Measurements from ENCODE around the gene PCDH20.
"Not testable (repeated sequence)": the region's sequence is repeated elsewhere in the genome, so short reads cannot be mapped to it uniquely, and the experiment has no call there.

Gene PCDH20

GRCh38 chr13:61406275-61406674, 9.4 kb downstream of the PCDH20 start:
- H3K27me3 ChIP-seq (ENCODE audit: insufficient read depth, insufficient read length): no peaks in the 10 kb centered on the region
- DNase-seq (ENCODE audit: low read depth, low spot score): no peak
- no peak overlapping the region for H3K9ac ChIP-seq (ENCODE audit: insufficient read length, low read depth)
- TF ChIP-seq SUZ12 (IDR thresholded peaks at IDR 0.05; ENCODE audit: extremely low read depth, insufficient read depth, insufficient read length): no peak
- TF ChIP-seq YY1 (IDR thresholded peaks at IDR 0.05; ENCODE audit: insufficient read depth, insufficient read length): no peak
- TF ChIP-seq ZNF274 (IDR thresholded peaks at IDR 0.05; ENCODE audit: low read depth, low read length): no peak
- H3K36me3 ChIP-seq (ENCODE audit: insufficient read depth, insufficient read length, low read length): no peaks in the 10 kb centered on the region
- no peaks in the 10 kb centered on the region for H3K4me1 ChIP-seq (ENCODE audit: insufficient read depth, insufficient read length)
- no peaks in the 10 kb centered on the region for H3K9me3 ChIP-seq (ENCODE audit: insufficient read depth, low read length)
- no peak overlapping the region for H3K4me3 ChIP-seq (ENCODE audit: insufficient read length, low read depth)

- Histone ChIP-seq H3K4me1 (ENCODE audit: insufficient read depth, insufficient read length) (no peaks in the 10 kb centered on the region), H3K4me3 (ENCODE audit: insufficient read length, low read depth) (no peak overlapping the region), H3K9me3 (ENCODE audit: insufficient read depth, low read length) (no peaks in the 10 kb centered on the region), H3K27me3 (ENCODE audit: insufficient read depth, insufficient read length) (no peaks in the 10 kb centered on the region), H3K36me3 (ENCODE audit: insufficient read depth, insufficient read length, low read length) (no peaks in the 10 kb centered on the region), H3K9ac (ENCODE audit: insufficient read length, low read depth) (no peak overlapping the region)
- no peak for DNase-seq (ENCODE audit: low read depth, low spot score)
- TF ChIP-seq SUZ12 (IDR thresholded peaks at IDR 0.05; ENCODE audit: extremely low read depth, insufficient read depth, insufficient read length): no peak
- TF ChIP-seq ZNF274 (IDR thresholded peaks at IDR 0.05; ENCODE audit: low read depth, low read length): no peak
- TF ChIP-seq YY1 (IDR thresholded peaks at IDR 0.05; ENCODE audit: insufficient read depth, insufficient read length): no peak
Observed at GRCh38 chr13:61396121-61396520, 19.5 kb downstream of the PCDH20 start.

- H3K9me3 ChIP-seq (ENCODE audit: insufficient read depth, low read length): no peaks in the 10 kb centered on the region
- H3K36me3 ChIP-seq (ENCODE audit: insufficient read depth, insufficient read length, low read length): no peaks in the 10 kb centered on the region
- H3K27me3 ChIP-seq (ENCODE audit: insufficient read depth, insufficient read length): no peaks in the 10 kb centered on the region
- no peaks in the 10 kb centered on the region for H3K4me1 ChIP-seq (ENCODE audit: insufficient read depth, insufficient read length)
- H3K9ac ChIP-seq (ENCODE audit: insufficient read length, low read depth): no peak overlapping the region
- no peak for DNase-seq (ENCODE audit: low read depth, low spot score)
- H3K4me3 ChIP-seq (ENCODE audit: insufficient read length, low read depth): no peak overlapping the region
- TF ChIP-seq SUZ12 (IDR thresholded peaks at IDR 0.05; ENCODE audit: extremely low read depth, insufficient read depth, insufficient read length): no peak
- TF ChIP-seq YY1 (IDR thresholded peaks at IDR 0.05; ENCODE audit: insufficient read depth, insufficient read length): no peak
- no peak for TF ChIP-seq ZNF274 (IDR thresholded peaks at IDR 0.05; ENCODE audit: low read depth, low read length)
Observed at GRCh38 chr13:61391426-61391825, 24.2 kb downstream of the PCDH20 start.

GRCh38 chr13:61387694-61388093, 28.0 kb downstream of the PCDH20 start:
- Histone ChIP-seq H3K36me3 (ENCODE audit: insufficient read depth, insufficient read length, low read length) (no peaks in the 10 kb centered on the region), H3K4me1 (ENCODE audit: insufficient read depth, insufficient read length) (no peaks in the 10 kb centered on the region), H3K27me3 (ENCODE audit: insufficient read depth, insufficient read length) (no peaks in the 10 kb centered on the region), H3K9ac (ENCODE audit: insufficient read length, low read depth) (no peak overlapping the region), H3K9me3 (ENCODE audit: insufficient read depth, low read length) (no peaks in the 10 kb centered on the region), H3K4me3 (ENCODE audit: insufficient read length, low read depth) (no peak overlapping the region)
- TF ChIP-seq SUZ12 (IDR thresholded peaks at IDR 0.05; ENCODE audit: extremely low read depth, insufficient read depth, insufficient read length): no peak
- no peak for DNase-seq (ENCODE audit: low read depth, low spot score)

- TF ChIP-seq ZNF274 (IDR thresholded peaks at IDR 0.05; ENCODE audit: low read depth, low read length): no peak
- no peak for TF ChIP-seq SUZ12 (IDR thresholded peaks at IDR 0.05; ENCODE audit: extremely low read depth, insufficient read depth, insufficient read length)
- TF ChIP-seq YY1 (IDR thresholded peaks at IDR 0.05; ENCODE audit: insufficient read depth, insufficient read length): no peak
- no peaks in the 10 kb centered on the region for H3K4me1 ChIP-seq (ENCODE audit: insufficient read depth, insufficient read length)
Observed at GRCh38 chr13:61383111-61383510, 32.5 kb downstream of the PCDH20 start.

GRCh38 chr13:61370520-61370919, 45.1 kb downstream of the PCDH20 start:
- DNase-seq (ENCODE audit: low read depth, low spot score): no peak
- Histone ChIP-seq H3K9ac (ENCODE audit: insufficient read length, low read depth) (no peak overlapping the region), H3K36me3 (ENCODE audit: insufficient read depth, insufficient read length, low read length) (no peaks in the 10 kb centered on the region), H3K9me3 (ENCODE audit: insufficient read depth, low read length) (no peaks in the 10 kb centered on the region), H3K4me1 (ENCODE audit: insufficient read depth, insufficient read length) (no peaks in the 10 kb centered on the region), H3K27me3 (ENCODE audit: insufficient read depth, insufficient read length) (no peaks in the 10 kb centered on the region), H3K4me3 (ENCODE audit: insufficient read length, low read depth) (no peak overlapping the region)
- TF ChIP-seq SUZ12 (IDR thresholded peaks at IDR 0.05; ENCODE audit: extremely low read depth, insufficient read depth, insufficient read length): no peak
- no peak for TF ChIP-seq ZNF274 (IDR thresholded peaks at IDR 0.05; ENCODE audit: low read depth, low read length)
- TF ChIP-seq YY1 (IDR thresholded peaks at IDR 0.05; ENCODE audit: insufficient read depth, insufficient read length): no peak

More at GRCh38 chr13:61383111-61383510, 32.5 kb downstream of the PCDH20 start:
- Histone ChIP-seq H3K27me3 (ENCODE audit: insufficient read depth, insufficient read length) (no peaks in the 10 kb centered on the region), H3K9me3 (ENCODE audit: insufficient read depth, low read length) (no peaks in the 10 kb centered on the region), H3K36me3 (ENCODE audit: insufficient read depth, insufficient read length, low read length) (no peaks in the 10 kb centered on the region), H3K4me3 (ENCODE audit: insufficient read length, low read depth) (no peak overlapping the region), H3K9ac (ENCODE audit: insufficient read length, low read depth) (no peak overlapping the region)
- no peak for DNase-seq (ENCODE audit: low read depth, low spot score)

- not testable (repeated sequence) for H3K27me3 ChIP-seq (ENCODE audit: insufficient read depth, insufficient read length); H3K4me3 ChIP-seq (ENCODE audit: insufficient read length, low read depth); H3K9ac ChIP-seq (ENCODE audit: insufficient read length, low read depth); DNase-seq (ENCODE audit: low read depth, low spot score); H3K9me3 ChIP-seq (ENCODE audit: insufficient read depth, low read length); H3K36me3 ChIP-seq (ENCODE audit: insufficient read depth, insufficient read length, low read length); H3K4me1 ChIP-seq (ENCODE audit: insufficient read depth, insufficient read length)
Observed at GRCh38 chr13:61364690-61365089, 51.0 kb downstream of the PCDH20 start.

GRCh38 chr13:61362522-61362921, 53.1 kb downstream of the PCDH20 start:
- Histone ChIP-seq H3K9ac (ENCODE audit: insufficient read length, low read depth) (no peak overlapping the region), H3K27me3 (ENCODE audit: insufficient read depth, insufficient read length) (no peaks in the 10 kb centered on the region), H3K9me3 (ENCODE audit: insufficient read depth, low read length) (no peaks in the 10 kb centered on the region), H3K36me3 (ENCODE audit: insufficient read depth, insufficient read length, low read length) (no peaks in the 10 kb centered on the region), H3K4me1 (ENCODE audit: insufficient read depth, insufficient read length) (no peaks in the 10 kb centered on the region), H3K4me3 (ENCODE audit: insufficient read length, low read depth) (no peak overlapping the region)
- no peak for DNase-seq (ENCODE audit: low read depth, low spot score)
- no peak for TF ChIP-seq YY1 (IDR thresholded peaks at IDR 0.05; ENCODE audit: insufficient read depth, insufficient read length)
- TF ChIP-seq SUZ12 (IDR thresholded peaks at IDR 0.05; ENCODE audit: extremely low read depth, insufficient read depth, insufficient read length): no peak
- TF ChIP-seq ZNF274 (IDR thresholded peaks at IDR 0.05; ENCODE audit: low read depth, low read length): no peak
